ENCODE results near the gene FITM1.

The FITM1 gene

DNA sequence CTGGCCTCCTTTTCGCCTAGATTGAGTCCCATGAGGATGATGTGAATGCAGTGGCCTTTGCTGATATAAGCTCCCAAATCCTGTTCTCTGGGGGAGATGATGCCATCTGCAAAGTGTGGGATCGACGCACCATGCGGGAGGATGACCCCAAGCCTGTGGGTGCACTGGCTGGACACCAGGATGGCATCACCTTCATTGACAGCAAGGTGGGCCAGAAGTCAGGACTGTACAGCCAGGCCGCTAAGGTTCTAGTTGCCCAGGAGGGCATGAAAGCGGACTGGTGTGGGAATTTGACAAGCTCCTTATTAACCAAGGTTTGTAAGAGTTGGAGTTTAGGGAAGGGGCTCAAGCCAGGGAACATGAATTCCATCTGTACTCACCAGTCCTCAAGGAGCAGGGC, 10.8 kb upstream of the FITM1 start:
- DNase-seq (ENCODE audit: low read depth) = no peak

DNA sequence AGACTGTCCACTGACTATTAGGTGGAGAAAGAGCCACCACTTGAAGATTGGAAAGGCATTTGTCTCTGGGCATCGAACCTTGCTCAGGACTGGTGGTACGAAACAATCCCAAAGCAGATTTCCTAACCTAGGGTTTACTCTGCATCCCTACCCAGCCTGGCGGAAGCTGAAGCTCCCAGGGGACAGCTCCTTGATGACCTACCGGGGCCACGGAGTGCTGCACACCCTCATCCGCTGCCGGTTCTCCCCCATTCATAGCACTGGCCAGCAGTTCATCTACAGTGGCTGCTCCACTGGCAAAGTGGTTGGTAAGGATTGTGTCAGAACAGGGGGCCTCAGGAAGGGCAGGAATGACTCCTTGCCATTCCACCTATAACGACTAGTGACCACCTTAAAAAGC, 9.2 kb upstream of the FITM1 start:
- DNase-seq (ENCODE audit: low read depth) = no peak

DNA sequence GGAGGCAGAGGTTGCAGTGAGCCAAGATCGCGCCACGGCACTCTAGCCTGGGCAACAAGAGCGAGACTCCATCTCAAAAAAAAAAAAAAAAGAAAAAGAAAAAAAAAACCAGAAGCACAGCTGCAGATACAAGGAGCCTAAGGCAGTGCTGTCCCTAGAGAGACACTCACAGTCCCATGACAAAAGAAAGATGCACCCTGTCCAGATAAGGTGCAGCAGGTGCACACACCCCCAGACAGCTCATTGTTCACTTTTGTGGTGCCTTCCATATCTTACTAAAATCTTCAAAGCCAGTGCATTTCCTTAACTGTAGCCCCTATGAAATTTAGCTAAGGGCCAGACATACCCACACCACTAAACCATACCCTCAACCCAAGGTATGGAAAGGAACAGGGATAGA, 8.0 kb upstream of the FITM1 start:
- DNase-seq (ENCODE audit: low read depth) = no peak

DNA sequence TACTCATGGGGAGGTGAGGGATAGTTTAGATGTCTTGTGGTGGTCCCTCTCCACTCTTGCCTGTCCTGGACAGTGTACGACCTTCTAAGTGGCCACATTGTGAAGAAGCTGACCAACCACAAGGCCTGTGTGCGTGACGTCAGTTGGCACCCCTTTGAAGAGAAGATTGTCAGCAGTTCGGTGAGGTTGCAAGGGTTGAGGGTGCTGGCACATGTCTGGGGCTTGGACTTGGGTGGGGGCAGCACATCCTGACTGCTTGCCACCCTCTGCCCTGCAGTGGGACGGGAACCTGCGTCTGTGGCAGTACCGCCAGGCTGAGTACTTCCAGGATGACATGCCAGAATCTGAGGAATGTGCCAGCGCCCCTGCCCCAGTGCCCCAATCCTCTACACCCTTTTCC, 7.6 kb upstream of the FITM1 start:
- no peak for DNase-seq (ENCODE audit: low read depth)

DNA sequence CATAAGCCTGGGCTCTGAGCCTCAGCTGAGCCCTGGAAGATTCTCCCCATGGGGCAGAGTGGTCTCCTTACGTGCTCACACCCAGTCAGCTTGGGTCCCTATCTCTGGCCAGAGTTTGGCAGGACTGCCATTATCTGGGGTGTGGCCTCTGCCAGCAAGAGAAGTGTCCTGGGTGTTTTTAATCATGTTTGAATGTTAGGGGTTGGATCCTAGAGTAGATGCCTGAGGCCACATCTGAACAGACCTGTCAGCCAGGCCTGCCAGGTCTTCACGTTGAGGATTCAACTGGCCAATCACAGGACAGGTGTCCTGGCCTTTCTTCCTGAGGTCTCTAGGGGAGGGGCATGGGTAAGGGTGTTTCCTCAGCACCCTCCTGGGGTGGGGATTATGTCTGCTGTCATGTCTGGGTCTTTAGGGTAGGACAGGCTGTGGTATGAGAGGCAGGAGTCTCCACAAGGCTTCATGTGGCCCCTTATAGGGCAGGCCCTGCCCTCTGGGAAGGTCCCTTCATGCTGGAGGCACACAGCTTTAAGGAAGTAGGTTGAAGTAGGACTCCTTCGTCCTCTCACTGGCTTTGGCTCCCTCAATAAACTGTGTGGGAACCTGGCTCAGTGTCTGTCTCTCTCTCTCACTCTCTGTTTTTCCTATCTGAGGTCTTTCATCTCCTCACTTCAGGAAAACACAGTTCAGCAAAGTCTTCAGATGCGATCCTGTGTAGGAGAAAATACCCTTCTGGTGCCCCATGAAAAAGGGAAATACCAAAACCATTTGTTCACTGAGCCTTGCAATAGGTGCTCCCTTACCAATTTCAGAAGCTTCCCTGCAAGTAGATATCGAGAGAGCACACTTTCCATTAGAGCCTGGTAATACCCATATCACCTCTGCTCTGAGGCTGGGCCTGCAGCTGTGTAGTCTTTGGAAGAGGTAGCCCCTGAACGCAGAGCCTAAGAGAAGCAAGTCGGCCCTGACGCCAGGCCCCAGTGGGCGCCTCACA, 6.7 kb upstream of the FITM1 start:
- no peak for DNase-seq (ENCODE audit: low read depth)

DNA sequence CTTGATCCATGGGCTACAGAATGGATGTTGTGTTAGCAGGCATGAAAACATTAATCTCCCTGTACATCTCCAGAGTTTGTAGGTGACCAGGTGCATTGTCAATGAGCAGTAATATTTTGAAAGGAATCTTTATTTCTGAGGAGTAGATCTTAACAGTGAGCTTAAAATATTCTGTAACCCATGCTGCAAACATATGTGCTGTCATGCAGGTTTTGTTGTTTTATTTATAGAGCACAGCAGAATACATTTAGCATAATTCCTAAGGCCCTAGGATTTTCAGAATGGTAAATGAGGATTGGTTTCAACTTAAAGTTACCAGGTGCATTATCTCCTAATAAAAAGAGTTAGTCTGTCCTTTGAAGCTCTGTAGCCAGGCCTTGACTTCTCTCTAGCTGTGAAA, 3.5 kb upstream of the FITM1 start:
- DNase-seq (ENCODE audit: low read depth) = no peak

DNA sequence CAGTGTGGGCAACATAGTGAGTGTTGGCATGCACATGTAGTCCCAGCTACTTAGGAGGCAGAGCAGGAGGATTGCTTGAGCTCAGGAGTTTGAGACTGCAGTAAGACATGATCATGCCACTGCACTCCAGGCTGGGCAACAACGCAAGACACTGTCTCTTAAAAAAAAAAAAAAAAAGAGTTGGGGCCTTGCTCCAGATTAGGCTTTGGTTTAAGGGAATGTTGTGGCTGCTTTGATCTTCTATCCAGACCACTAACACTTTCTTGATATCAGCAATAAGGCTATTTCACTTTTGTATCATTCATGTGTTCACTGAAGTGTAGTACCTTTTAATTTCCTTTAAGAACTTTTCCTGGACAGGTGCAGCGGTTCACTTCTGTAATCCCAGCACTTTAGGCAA, 2.8 kb upstream of the FITM1 start:
- DNase-seq (ENCODE audit: low read depth) = no peak

DNA sequence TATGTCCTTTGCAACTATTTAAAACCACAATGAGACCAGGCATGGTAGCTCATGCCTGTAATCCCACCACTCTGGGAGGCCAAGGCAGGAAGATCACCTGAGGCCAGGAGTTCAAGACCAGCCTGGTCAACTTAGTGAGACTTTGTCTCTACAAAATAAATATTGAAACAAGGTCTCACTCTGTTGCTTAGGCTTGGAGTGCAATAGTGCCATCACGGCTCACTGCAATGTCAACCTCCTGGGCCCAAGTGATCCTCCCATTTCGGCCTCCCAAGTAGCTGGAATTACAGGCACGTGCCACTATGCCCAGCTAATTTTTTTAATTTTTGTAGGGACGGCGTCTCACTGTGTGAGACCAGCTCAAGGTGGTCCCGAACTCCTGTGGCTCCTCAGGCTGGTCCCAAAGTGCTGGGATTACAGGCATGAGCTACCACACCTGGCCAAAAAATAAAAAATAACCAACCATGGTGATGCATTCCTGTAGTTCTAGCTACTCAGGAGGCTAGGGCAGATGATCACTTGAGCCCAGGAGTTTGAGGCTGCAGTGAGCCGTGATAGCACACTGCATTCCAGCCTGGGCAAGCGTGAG, 955 bp upstream of the FITM1 start:
- DNase-seq (ENCODE audit: low read depth) = no peak

DNA sequence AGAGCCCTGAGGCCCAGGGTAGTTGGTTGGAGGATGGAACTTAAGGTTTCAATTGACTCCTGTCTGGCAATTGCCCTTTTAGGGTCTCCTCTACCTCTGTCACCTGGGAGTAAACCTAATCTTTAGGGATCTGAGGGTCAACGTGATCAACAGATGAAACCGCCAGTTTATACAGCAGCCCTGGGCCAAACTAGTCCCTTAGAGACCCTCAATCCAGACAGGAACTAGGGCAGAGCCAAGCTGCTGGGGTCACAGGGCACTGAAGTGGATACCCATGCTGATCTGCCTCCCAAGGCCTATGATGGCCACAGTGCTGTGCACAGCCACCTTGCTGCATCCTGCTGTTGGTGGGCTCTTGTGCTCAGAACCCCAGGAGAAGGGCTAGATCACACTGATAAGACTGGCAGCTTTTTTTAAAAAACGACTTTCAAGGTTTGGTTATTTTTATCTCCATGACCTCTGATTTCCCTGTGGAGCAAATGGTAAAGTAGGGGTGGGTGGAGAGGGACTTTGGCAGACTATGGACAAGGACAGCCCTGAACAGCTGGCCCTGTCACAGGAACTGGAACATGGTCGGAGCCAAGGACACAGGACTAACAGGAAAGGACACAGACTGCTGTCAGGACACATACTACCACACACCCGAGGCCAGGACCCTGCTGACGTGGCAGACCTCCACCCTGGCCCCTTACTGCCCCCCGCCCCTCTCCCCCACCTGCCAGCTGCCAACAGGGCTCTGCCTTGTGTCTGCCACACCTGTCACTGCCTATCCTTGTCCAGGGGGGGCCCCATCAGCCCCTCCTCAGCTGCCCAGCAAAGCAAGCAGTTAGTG, 474 bp downstream of the FITM1 start:
- no peak for DNase-seq (ENCODE audit: low read depth)

DNA sequence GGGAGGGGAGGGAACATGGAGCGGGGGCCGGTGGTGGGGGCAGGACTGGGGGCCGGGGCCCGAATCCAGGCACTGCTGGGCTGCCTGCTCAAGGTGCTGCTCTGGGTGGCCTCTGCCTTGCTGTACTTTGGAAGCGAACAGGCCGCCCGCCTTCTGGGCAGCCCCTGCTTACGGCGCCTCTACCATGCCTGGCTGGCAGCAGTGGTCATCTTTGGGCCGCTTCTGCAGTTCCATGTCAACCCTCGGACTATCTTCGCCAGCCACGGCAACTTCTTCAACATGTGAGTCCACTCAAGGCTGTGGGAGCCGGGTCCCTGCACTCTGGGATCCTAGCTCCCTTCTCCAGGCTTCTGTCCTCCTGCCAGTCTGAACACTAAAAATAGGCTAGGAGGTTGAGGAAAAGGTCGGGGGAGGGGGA, 1.1 kb downstream of the FITM1 start:
- DNase-seq (ENCODE audit: low read depth) = no peak

DNA sequence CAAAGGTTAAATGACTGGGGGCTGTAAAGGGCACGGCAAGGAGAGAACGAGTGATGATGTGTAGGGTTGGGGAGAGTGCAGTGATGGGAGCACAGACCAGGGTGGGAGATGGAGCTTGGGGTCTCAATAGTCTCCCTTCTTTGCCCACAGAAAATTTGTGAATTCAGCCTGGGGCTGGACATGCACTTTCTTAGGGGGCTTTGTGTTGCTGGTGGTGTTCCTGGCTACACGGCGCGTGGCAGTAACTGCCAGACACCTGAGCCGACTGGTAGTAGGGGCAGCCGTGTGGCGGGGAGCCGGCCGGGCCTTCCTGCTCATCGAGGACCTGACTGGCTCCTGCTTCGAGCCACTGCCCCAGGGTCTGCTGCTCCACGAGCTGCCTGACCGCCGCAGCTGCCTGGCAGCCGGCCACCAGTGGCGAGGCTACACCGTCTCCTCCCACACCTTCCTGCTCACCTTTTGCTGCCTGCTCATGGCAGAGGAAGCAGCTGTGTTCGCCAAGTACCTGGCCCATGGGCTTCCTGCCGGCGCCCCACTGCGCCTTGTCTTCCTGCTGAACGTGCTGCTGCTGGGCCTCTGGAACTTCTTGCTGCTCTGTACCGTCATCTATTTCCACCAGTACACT, 1.7 kb downstream of the FITM1 start:
- DNase-seq (ENCODE audit: low read depth) = no peak

DNA sequence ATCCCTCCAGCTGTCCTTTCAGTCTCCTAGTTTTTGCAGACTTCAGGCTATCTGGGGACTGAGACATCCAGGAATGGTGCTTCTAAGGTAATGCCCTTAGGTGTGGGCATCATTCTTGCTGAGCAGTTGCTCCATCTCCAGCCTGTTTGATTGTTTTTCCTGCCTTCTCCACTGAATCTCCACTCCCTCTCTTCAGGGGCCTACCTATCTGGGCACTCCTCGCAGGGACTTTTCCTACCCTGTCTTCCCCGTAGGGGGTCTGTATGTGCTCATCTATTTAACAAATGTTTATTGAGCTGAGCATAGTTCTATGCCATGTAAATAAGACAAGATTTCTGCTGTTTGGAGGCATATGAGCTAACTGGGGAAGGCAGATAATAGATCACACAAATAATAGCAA, 2.5 kb downstream of the FITM1 start:
- DNase-seq (ENCODE audit: low read depth) = no peak

DNA sequence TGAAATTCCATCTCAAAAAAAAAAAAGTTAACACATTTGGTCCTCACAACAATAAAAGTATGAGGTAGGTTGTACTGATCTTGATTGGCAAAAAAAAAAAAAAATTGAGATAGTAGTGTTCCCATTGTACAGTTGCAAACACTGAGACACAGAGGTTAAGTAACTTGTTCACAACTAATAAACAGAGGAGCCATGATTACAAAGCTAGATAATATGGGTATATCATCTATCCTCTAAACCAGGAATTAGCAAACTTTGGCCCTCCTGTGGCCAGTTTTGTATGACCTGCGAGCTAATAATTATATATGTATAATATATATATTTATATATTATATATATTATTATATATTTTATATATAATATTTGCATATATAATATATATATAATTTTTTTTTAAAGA, 3.3 kb downstream of the FITM1 start:
- no peak for DNase-seq (ENCODE audit: low read depth)

DNA sequence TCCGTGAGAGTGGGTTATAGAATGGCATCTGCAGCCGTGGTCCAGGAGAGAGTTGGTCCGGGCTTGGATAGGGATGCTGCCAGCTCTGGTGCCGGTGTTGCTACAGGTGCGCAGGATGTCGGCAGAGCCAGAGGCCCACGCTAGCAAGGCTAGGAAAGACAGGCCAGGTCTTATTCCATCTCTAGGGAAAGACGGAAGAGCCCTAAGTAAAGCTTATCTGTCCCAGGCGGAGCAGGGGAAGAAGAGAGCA, 5.0 kb downstream of the FITM1 start:
- DNase-seq (ENCODE audit: low read depth) = no peak

DNA sequence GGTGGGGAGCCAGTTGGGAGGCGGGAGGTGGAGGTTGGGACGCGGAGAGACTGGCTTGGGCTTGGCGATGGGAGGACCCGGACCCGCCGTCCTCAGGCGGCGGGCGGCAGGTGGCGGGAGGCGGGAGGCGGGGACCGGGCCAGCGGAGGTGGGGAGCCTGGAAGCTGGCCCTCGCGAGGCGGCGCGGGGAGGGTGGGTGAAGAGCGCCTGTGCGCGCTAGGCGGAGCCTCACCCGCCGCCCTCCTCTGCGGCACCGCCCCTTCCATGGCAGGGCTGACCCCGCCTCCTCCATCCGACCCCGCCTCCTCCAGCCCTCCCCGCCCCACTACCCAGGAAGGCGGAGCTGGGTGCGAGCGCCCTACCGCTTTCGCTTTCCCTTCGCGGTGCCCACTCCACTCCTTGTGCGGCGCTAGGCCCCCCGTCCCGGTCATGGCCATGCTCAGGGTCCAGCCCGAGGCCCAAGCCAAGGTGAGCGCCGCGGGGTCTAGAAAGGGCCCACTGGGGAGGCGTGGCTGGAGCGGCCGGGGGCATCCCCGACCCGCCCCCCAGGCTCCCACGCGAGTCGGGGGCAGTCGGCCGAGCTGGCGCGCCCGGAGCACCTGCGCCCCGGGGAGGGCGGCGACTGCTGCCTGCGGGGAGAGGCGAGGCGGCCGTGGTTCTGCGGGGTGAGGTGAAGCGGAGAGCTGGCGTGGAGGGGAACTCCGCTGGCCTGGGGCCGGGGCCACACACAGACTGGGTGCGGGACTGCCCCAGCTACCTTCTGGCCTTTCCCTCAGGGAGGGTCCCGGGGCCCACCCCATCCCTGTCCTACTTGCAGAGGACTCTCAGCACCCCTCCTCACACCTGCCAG, 5.6 kb downstream of the FITM1 start, which contains the start of gene PSME1:
Gene PSME1 (plus strand): TSS at position 361 of the 850 bp plus-strand sequence. CDS start 69 bp downstream, at position 430.
- peak; percentile 83 for DNase-seq (ENCODE audit: low read depth)

DNA sequence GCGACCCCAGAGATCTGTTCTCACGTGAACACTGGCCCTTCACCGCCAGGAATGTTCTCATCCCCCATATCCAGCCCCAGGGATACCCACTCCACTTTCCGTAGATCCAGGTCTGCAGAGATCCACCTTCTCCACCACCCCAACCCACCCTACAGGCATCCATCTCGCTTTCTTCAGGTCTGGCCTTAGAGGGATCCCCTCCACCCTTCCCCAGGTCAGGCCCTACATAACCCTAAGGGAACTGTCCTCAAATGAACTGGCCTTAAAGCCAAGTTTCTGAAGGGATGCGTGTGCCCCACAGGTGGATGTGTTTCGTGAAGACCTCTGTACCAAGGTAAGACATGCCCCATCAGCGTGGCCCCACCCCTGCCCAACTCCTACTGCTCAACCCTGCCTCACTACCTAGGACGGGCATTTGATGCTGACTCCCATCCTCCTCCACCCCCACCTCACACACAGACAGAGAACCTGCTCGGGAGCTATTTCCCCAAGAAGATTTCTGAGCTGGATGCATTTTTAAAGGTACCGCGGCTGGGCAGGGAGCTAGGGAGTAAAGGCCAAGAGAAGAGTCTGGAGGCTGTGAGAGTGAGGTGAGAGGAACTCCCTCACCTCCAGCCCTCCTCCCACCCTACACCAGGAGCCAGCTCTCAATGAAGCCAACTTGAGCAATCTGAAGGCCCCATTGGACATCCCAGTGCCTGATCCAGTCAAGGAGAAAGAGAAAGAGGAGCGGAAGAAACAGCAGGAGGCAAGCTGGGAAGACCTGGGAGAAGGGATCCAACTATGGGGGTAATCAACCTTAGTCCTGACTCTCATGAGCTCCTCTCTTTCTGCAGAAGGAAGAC, 6.4 kb downstream of the FITM1 start:
- DNase-seq (ENCODE audit: low read depth) = no peak

DNA sequence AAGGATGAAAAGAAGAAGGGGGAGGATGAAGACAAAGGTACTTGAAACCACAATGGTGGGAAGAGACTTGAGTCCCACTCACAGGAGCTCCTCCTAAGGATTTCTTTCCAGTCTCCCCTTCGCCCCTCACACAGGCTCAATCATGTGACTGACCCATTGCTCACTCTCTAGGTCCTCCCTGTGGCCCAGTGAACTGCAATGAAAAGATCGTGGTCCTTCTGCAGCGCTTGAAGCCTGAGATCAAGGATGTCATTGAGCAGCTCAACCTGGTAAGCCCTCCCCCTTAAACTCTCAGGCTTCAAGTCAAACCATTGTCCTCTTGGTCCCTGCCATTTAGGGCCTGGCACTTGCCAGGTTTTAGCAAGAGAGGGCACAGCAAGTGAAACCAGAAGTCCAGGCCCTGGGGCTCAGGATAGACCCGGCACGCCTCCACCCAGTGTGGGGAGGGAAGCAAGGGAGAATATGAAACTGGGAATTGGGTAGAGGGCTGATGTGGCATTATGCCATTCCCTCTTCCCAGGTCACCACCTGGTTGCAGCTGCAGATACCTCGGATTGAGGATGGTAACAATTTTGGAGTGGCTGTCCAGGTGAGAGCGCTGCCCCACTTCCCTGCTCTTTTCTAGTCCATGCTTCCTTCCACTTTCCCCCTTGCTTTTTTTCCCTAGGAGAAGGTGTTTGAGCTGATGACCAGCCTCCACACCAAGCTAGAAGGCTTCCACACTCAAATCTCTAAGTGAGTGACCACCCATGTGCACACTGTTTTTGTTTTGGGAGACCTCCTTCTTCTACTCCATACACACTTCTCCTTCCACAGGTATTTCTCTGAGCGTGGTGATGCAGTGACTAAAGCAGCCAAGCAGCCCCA, 7.3 kb downstream of the FITM1 start:
- DNase-seq (ENCODE audit: low read depth) = no peak

DNA sequence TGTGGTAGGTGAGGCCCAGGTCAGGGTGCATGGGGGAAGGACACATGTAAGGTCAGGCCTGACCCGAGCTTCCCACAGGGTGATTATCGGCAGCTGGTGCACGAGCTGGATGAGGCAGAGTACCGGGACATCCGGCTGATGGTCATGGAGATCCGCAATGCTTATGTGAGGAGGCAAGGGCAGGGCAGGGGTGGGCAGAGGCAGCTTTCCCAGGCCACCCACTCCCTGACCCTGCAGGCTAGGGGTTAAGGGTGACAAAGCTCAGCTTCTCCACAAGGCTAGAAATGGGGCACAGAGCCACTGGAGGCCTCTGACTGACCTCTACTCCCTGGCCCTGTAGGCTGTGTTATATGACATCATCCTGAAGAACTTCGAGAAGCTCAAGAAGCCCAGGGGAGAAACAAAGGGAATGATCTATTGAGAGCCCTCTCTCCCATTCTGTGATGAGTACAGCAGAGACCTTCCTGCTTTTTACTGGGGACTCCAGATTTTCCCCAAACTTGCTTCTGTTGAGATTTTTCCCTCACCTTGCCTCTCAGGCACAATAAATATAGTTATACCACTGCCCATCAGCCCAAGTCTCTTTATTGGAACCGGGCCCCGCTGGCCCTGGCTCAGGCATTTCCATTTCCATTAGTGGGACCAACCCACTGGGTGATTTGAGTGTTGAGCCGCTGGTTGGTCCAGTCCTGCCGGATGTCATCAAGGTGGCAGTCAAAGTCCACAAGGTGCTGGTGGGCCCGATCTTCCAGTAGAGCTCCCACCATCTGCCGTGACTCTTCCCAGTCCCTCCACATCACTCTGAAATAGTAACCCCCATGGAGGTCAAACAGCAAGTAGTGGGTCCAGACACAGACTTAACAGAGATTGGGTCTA, 8.2 kb downstream of the FITM1 start:
- no peak for DNase-seq (ENCODE audit: low read depth)
